GM12873 (cell line): Measurements from ENCODE around the gene SDR39U1.
A peak's percentile ranks its signal among the peaks of the same experiment; 100 is the strongest.

Source experiments
- TF ChIP-seq, protein P1 (sequence below): IDR thresholded peaks from 2 replicates; pipeline ENCODE4 v1.5.1; 2012; ENCODE audit warnings: low read depth, mild to moderate bottlenecking, moderate library complexity, low read length, control low read depth; ENCODE audit not compliant: insufficient read depth; ENCODE audit errors: missing control alignments

SDR39U1 gene, protein sequence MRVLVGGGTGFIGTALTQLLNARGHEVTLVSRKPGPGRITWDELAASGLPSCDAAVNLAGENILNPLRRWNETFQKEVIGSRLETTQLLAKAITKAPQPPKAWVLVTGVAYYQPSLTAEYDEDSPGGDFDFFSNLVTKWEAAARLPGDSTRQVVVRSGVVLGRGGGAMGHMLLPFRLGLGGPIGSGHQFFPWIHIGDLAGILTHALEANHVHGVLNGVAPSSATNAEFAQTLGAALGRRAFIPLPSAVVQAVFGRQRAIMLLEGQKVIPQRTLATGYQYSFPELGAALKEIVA

DNA sequence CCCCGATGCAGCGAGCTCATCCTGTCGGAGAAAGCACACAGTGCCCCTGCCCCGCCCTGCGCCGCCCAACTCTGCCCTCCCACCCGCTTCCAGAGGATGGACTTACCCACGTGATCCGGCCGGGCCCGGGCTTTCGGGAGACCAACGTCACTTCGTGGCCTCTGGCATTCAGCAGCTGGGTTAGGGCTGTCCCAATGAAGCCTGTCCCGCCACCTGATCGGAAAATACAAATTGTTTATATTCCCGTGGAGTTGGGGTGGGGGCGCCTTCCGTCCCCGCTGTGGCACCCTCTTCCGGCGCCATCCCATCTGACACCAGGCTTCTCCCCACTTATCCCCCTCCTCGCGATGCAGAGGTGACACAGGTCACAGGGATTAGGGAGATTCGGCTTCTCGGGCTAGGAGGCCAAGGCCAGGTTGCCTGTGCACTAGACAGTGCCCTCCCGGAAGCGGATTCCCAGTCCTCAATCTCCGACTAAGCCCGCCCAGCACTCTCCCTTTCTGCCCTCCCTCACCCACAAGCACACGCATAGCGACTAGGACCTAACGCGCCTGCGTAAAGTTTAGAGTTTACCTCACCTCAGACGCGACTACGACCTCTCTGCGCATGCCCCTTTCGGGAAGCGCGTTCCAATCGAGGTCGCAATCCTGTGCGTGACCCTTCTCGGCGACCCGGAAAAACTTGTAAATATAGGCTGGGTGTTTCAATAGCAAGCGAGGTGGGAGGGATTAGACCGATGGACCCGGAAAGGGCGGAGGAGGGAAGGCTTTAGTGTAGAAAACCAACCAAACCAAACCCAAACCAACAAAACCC, at the start of gene SDR39U1:
SDR39U1 (minus strand) TSS at position 537 of the 813 bp plus-strand sequence; CDS start at position 530, 7 bp downstream.
- TF ChIP-seq, protein P1, sequence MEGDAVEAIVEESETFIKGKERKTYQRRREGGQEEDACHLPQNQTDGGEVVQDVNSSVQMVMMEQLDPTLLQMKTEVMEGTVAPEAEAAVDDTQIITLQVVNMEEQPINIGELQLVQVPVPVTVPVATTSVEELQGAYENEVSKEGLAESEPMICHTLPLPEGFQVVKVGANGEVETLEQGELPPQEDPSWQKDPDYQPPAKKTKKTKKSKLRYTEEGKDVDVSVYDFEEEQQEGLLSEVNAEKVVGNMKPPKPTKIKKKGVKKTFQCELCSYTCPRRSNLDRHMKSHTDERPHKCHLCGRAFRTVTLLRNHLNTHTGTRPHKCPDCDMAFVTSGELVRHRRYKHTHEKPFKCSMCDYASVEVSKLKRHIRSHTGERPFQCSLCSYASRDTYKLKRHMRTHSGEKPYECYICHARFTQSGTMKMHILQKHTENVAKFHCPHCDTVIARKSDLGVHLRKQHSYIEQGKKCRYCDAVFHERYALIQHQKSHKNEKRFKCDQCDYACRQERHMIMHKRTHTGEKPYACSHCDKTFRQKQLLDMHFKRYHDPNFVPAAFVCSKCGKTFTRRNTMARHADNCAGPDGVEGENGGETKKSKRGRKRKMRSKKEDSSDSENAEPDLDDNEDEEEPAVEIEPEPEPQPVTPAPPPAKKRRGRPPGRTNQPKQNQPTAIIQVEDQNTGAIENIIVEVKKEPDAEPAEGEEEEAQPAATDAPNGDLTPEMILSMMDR: no peak

DNA sequence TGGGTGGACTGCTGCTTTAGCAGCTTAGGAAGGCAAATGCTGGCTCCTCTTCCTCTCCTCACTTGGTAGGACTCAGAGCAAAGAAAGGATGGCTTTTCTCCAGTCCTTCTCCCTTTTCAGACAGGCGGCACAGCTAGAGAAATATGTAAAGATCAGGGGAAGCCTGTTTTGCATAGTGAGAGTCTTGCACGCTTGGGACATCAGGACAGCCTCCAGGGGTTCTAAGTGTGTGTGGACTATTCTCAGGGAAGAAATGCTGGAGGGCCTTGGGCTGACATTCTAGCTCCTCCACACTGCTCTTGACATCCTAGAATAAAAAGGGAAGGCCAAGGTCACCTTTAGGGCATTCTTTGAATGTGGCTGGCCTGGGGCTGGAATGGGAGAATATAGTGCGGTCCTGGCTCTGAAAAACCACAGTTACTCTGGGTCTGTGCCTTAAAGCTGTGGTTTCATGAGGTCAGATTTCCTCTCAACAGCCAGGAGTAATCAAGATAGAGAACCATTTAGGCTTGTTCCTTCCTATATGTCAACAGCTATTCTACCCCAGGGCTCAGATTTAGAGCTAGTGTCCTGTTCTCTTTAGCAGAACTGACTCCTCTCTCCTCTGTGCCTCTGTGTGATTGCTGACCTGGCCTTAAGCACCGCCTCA, 41.2 kb upstream of the SDR39U1 start:
- TF ChIP-seq, protein P1: no peak

DNA sequence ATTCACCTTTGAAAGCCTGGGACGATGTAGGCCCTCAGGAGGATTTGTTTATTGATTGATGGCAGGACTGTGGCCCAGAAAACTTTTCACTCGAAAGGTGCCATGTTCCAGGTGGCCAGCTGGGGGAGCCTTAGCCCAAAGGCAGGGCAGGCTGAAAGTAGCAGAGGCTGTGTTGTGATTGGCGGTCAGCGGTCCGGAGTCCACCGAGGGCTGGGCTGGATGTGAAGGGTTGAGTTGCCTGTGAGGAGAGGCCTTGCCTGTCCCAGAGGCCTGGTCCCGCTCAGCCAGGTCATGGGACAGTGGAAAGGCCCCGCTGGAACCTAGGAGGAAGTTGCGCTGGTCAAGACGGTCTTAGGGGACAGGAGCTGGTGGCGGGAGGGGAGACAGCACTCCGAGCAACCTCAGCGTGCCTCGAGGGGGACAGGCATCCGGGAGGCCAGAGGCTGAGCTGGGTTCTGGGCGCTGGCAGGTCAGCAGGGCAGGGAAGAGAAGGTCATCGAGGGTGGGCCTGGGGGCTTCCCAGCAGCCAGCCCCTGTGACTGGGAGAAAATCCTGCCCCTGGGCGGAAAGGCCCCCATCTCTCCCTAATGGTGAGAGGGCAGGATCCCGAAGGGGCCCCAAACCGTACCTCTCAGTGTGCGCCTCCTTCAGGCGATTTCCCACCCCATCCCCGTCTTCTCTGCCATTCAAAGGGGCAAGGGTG, 39.2 kb upstream of the SDR39U1 start:
- TF ChIP-seq, protein P1: peak; percentile 76

DNA sequence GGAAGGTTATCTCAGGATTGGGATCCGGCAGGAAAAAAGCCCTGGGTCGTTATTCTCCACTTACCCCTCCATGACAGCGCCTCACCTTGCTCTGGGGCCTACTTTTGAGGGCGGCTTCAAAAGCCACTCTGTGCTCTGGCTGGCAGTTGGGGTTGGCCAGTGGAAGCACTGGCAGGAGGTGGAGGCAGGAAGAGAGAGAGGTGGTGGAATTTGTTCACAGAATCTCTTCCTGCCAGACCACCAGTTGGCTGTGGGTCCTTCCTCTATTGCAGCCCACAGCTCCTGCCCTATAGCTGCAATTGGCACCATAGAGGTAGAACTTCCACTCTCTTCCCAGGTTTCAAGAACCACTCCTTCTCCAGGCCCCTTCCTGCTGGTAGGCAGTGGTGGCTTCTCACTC, 32.7 kb upstream of the SDR39U1 start:
- TF ChIP-seq, protein P1: no peak

DNA sequence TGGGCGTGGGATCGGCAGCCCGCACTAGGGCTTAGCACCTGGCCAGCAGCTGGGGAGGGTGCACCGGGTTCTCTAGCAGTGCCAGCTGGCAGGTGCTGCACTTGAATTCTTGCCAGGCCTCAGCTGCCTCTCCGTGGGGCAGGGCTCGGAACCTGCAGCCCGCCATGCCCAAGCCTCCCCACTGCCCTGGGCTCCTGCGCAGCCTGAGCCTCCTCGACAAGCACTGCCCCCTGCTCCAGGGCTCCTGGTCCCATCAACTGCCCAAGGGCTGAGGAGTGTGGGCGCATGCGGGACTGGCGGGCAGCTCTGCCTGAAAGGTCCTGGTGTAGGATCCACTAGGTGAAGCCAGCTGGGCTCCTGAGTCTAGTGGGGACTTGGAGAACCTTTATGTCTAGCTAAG, 30.6 kb upstream of the SDR39U1 start:
- TF ChIP-seq, protein P1: no peak

DNA sequence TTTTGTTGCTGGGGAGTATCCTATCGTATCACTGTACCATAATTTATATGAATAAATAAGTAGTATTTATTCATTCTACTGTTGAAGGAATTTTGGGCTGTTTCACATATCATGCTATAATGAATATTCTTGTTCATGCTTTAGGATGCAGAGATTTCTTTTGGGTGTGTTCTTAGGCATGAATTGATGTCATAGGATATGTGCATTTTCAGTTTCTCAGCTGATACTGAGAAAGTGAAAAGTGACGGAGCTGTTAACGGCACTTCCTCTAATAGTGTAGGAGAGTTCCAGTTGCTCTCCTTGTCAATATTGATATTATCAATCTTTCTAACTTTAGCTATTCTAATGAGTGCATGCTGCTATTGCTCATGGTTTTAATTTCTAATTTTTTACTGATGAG, 23.2 kb upstream of the SDR39U1 start:
- TF ChIP-seq, protein P1: no peak
